Panc1 (cell line): Measurements from ENCODE around the gene CIPC. TPM values are rescaled to one million over a fixed set of nuclear protein-coding genes. Genes with fewer than 3 reads are reported as not detected.

Experiments
- ATAC-seq: fragments of 200-7000 bp; cut with Tn5 transposase; 2 replicates; pipeline ENCODE4 v1.9.1; 2020; ENCODE audit warnings: mild to moderate bottlenecking, moderate library complexity
- BruUV-seq: library from RNA; stranded (reverse); fragments of 400-500 nt; replicated peaks from 2 replicates; lab custom pipeline; 2021; lab: Mats Ljungman, UMichigan
- CTCF ChIA-PET: fragments of 300-600 bp; sonication (Branson Sonifier 250); formaldehyde crosslinking; loops from one replicate; lab custom pipeline; 2022; ENCODE audit warnings: antibody characterized with exemption; lab: Charles Lee
- POLR2A ChIA-PET: fragments of 300-600 bp; sonication (Branson Sonifier 250); formaldehyde crosslinking; loops from one replicate; lab custom pipeline; 2022; ENCODE audit warnings: antibody characterized with exemption; lab: Charles Lee
- DNase-seq: peaks from one replicate; pipeline ENCODE4 v3.0.0-alpha.2; 2010; ENCODE audit warnings: low read depth, low spot score
- H3K27ac ChIP-seq: 2 replicates; pipeline ENCODE4 v1.5.1; 2011; ENCODE audit warnings: mild to moderate bottlenecking, low read length, inconsistent platforms
- H3K27me3 ChIP-seq: fragments of 200-500 bp; sonication (Bioruptor generic); 2 replicates; pipeline ENCODE4 v1.6.0; 2014; ENCODE audit warnings: low read length, inconsistent platforms; ENCODE audit not compliant: control insufficient read depth, insufficient read depth
- H3K36me3 ChIP-seq: fragments of 200-500 bp; sonication (Bioruptor generic); 2 replicates; pipeline ENCODE4 v1.5.1; 2014; ENCODE audit warnings: inconsistent platforms, mild to moderate bottlenecking, low read length, moderate library complexity; ENCODE audit not compliant: control insufficient read depth, insufficient read depth
- H3K4me1 ChIP-seq: 2 replicates; pipeline ENCODE4 v1.5.1; 2011; ENCODE audit warnings: inconsistent platforms, mild to moderate bottlenecking, low read length, moderate library complexity; ENCODE audit not compliant: control insufficient read depth, insufficient read depth
- H3K4me3 ChIP-seq, 2 experiments: 2 replicates each; pipeline ENCODE4 v1.5.1; 2011 to 2012; ENCODE audit warnings: low read depth in 2 of 2, low read length in 2 of 2, mild to moderate bottlenecking in 2 of 2, inconsistent platforms in 1 of 2, moderate library complexity in 1 of 2
- H3K9me3 ChIP-seq: fragments of 200-500 bp; sonication (Bioruptor generic); 2 replicates; pipeline ENCODE4 v1.5.1; 2014; ENCODE audit warnings: low read depth, mild to moderate bottlenecking, inconsistent platforms, low read length, moderate library complexity; ENCODE audit not compliant: control insufficient read depth, insufficient read depth
- POLR2AphosphoS5 ChIP-seq: IDR thresholded peaks from 2 replicates; pipeline ENCODE4 v1.6.1; 2012; ENCODE audit warnings: mild to moderate bottlenecking, low read depth, low read length, moderate library complexity
- SIN3A ChIP-seq: IDR thresholded peaks from 2 replicates; pipeline ENCODE4 v1.6.1; 2012; ENCODE audit warnings: low read depth, mild to moderate bottlenecking, low read length, moderate library complexity, borderline replicate concordance; ENCODE audit not compliant: insufficient read depth
- TCF7L2 ChIP-seq: IDR thresholded peaks from 2 replicates; pipeline ENCODE4 v1.6.1; 2011; ENCODE audit warnings: mild to moderate bottlenecking, low read depth, low read length, inconsistent platforms
- in situ Hi-C: cut with HindIII; loops from 2 replicates; pipeline ENCODE4 v1.10.0; 2016; ENCODE audit warnings: low sequenced_read_pairs, low pct_unique_long_range_greater_than_20kb
- intact Hi-C: fragments of 100-400 bp; cut with micrococcal nuclease; formaldehyde crosslinking; loops from one replicate; pipeline ENCODE4 v1.10.0; 2022; ENCODE audit not compliant: unreplicated experiment
- total RNA-seq: library from RNA; stranded (reverse); gene quantifications from one replicate; pipeline ENCODE4 v1.2.1, GENCODE V29; 2021; ENCODE audit not compliant: unreplicated experiment
- TF ChIP-seq, protein P1 (sequence below): fragments of 450-650 bp; IDR thresholded peaks from 2 replicates; pipeline ENCODE4 v1.5.1; 2017; ENCODE audit warnings: mild to moderate bottlenecking
- TF ChIP-seq, protein P2 (sequence below), 2 experiments: IDR thresholded peaks; 2 replicates each; pipeline ENCODE4 v1.6.1; 2011 to 2012; ENCODE audit warnings: low read depth in 2 of 2, control low read depth in 1 of 2, low read length in 1 of 2, mild to moderate bottlenecking in 1 of 2, moderate library complexity in 1 of 2; ENCODE audit not compliant: insufficient read depth in 1 of 2

The CIPC gene
- total RNA-seq, 1 experiment from 2014 or later, result 20.3 TPM

DNA sequence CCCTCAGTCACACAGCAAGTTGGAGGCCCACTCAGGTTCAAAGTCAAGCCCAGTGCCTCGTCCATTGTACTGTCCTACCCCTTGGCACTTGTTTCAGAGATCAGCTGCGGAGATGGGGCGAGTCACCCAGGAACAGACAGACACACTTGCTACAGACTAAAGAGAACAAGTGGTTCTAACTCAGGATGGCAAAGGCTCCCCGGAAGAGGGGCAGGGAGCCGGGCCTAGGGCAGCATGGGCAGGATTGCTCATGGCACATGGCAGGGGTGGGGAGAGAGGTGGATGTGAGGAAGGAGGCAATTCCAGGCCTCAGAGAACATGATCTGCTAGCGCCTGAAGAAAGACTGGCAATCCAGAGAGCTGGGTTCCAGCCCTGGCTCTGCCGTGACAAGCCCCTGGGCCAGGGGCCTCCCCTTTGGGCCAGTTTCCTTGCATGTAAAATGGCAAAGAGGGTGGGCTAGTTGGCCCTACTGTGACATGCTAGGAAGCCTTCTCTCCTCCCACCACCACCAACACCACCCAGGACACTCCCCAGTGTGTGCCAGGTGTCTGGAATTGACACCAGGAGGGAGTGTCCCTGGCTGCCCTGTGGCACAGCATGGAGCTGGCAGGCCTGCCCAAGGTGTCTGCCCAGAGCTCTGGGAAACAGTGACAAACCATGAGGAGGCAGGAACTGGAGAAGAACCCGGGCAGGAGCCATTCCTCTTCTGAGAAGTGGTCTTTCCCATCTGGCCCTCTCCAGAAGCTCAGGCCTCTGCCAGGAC lies 45.6 kb upstream of the CIPC start:
- Histone ChIP-seq H3K27ac (peak overlapping the region; percentile 89), H3K4me3 (no peak overlapping the region), H3K36me3 (no peaks in the 10 kb centered on the region), H3K9me3 (no peaks in the 10 kb centered on the region; the same call in 1 of the 2 replicates), H3K27me3 (no peaks in the 10 kb centered on the region), H3K4me1 (peaks cover 16% of the 10 kb centered on the region)
- TF ChIP-seq SIN3A, result no peak
- TF ChIP-seq TCF7L2, result no peak
- TF ChIP-seq POLR2AphosphoS5, result no peak
- TF ChIP-seq, protein P1, sequence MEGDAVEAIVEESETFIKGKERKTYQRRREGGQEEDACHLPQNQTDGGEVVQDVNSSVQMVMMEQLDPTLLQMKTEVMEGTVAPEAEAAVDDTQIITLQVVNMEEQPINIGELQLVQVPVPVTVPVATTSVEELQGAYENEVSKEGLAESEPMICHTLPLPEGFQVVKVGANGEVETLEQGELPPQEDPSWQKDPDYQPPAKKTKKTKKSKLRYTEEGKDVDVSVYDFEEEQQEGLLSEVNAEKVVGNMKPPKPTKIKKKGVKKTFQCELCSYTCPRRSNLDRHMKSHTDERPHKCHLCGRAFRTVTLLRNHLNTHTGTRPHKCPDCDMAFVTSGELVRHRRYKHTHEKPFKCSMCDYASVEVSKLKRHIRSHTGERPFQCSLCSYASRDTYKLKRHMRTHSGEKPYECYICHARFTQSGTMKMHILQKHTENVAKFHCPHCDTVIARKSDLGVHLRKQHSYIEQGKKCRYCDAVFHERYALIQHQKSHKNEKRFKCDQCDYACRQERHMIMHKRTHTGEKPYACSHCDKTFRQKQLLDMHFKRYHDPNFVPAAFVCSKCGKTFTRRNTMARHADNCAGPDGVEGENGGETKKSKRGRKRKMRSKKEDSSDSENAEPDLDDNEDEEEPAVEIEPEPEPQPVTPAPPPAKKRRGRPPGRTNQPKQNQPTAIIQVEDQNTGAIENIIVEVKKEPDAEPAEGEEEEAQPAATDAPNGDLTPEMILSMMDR, result no peak
- TF ChIP-seq, protein P2, sequence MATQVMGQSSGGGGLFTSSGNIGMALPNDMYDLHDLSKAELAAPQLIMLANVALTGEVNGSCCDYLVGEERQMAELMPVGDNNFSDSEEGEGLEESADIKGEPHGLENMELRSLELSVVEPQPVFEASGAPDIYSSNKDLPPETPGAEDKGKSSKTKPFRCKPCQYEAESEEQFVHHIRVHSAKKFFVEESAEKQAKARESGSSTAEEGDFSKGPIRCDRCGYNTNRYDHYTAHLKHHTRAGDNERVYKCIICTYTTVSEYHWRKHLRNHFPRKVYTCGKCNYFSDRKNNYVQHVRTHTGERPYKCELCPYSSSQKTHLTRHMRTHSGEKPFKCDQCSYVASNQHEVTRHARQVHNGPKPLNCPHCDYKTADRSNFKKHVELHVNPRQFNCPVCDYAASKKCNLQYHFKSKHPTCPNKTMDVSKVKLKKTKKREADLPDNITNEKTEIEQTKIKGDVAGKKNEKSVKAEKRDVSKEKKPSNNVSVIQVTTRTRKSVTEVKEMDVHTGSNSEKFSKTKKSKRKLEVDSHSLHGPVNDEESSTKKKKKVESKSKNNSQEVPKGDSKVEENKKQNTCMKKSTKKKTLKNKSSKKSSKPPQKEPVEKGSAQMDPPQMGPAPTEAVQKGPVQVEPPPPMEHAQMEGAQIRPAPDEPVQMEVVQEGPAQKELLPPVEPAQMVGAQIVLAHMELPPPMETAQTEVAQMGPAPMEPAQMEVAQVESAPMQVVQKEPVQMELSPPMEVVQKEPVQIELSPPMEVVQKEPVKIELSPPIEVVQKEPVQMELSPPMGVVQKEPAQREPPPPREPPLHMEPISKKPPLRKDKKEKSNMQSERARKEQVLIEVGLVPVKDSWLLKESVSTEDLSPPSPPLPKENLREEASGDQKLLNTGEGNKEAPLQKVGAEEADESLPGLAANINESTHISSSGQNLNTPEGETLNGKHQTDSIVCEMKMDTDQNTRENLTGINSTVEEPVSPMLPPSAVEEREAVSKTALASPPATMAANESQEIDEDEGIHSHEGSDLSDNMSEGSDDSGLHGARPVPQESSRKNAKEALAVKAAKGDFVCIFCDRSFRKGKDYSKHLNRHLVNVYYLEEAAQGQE (IDR thresholded peaks at IDR 0.05; ENCODE audit: insufficient read depth in 1 of 2, low read depth in 2 of 2, low read length in 1 of 2), result no peak
- in situ Hi-C loops (no loop called here), intact Hi-C loops (no loop called here)
- peak; percentile 57 for ATAC-seq
- DNase-seq, result no peak
- ChIA-PET POLR2A (interaction anchor here (0.6 kb wide), 1 partner anchor 13 kb away, joined by 4 read pairs; no protein-coding TSS in a partner anchor), CTCF (no interaction called here)
- BruUV-seq, result no TSS peak

DNA sequence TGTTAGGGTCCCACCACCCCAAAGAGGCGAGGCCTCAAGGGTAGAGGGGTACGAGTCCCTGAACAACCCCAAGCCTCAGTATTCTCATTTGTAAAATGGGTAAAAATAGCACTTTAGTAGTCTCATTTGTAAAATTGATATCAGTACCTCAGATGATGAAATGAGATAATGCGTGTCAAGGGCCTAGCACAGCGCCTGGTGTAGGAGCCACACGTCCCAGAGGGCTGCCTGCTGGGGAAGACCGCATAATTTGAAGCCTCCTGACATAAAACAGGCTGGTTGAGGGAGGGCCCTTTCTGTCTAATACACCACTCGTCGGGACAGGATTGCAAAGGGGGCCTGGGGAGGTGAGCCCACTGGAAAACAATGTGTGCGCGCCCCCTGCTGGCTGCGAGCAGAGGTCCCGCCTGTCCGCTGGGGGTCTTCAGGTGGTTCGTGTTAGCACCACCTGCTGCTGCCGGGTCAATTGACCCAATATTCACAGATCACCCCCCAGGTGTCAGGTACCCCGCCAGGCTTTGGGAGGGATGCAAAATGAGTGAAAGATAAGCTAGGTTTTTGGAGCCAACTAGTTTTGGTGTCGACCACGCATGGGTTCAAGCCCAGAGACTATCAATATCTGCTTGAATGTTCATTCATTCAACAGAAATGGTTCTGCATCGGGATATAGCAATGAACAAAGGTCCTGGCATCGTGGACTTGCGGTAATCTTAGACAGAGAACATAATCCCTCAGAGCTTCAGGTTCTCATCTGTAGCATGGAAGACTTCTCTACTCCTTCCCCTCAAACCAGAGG lies 44.8 kb upstream of the CIPC start:
- ChIA-PET CTCF (no interaction called here), POLR2A (interaction anchor here (0.6 kb wide), 1 partner anchor 12 kb away, joined by 4 read pairs; no protein-coding TSS in a partner anchor)
- H3K9me3 ChIP-seq, result no peaks in the 10 kb centered on the region; the same call in 1 of the 2 replicates
- H3K27ac ChIP-seq, result peak overlapping the region; percentile 89
- no peaks in the 10 kb centered on the region for H3K36me3 ChIP-seq
- no peak for DNase-seq
- H3K27me3 ChIP-seq, result no peaks in the 10 kb centered on the region
- H3K4me3 ChIP-seq, result no peak overlapping the region
- TF ChIP-seq, protein P2 (IDR thresholded peaks at IDR 0.05; ENCODE audit: insufficient read depth in 1 of 2, low read depth in 2 of 2, low read length in 1 of 2), result no peak
- TF ChIP-seq, protein P1, result peak; percentile 44; the same call in 1 of the 2 replicates
- intact Hi-C loops (no loop called here), in situ Hi-C loops (no loop called here)
- 0 out of 2 replicates have a peak, but pooled peaks have one; percentile 55 for ATAC-seq
- BruUV-seq, result no TSS peak
- H3K4me1 ChIP-seq, result peaks cover 15% of the 10 kb centered on the region
